Forelimb muscle (tissue), 1 donor: ENCODE results near the gene GPR149. TPM values are rescaled to one million over a fixed set of nuclear protein-coding genes. Genes with fewer than 3 reads are reported as not detected.
A peak's percentile ranks its signal among the peaks of the same experiment; 100 is the strongest.

Experiments
- DNase-seq: peaks from one replicate; pipeline ENCODE4 v3.0.0-alpha.2; 2013; ENCODE audit warnings: low read depth
- polyA plus RNA-seq: library from polyadenylated mRNA; unstranded; fragments of 120-200 nt; gene quantifications from one replicate; pipeline ENCODE4 v1.2.1, GENCODE V29; 2013; ENCODE audit not compliant: insufficient read length

The GPR149 gene
- polyA plus RNA-seq, 1 donor, result 0.10 TPM

DNA sequence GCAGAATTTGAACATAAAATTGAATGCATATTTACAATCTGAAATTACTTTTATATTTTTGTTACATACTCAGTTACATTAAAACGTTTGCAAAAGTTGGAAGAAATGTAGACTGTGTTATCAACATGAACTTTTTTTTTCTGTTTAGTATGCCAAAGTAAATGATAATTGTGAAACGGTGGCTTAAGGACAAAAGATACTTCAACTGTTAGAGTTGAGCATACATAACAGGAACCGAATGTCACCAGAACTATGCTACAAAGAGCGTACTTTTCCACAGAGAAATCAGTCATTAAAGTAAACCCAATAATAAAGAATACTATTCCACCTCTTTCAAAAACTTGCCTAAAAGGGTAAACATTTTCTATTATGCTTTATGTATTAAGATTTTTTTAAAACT is 91.4 kb downstream of the GPR149 start:
- DNase-seq, result no peak

- no peak for DNase-seq
Observed at GRCh38 chr3:154338008-154338407, 92.0 kb downstream of the GPR149 start.

- no peak for DNase-seq
Observed at GRCh38 chr3:154334973-154335420, 95.0 kb downstream of the GPR149 start.

GRCh38 chr3:154327871-154328270 is 102.1 kb downstream of the GPR149 start:
- DNase-seq, result no peak

DNA sequence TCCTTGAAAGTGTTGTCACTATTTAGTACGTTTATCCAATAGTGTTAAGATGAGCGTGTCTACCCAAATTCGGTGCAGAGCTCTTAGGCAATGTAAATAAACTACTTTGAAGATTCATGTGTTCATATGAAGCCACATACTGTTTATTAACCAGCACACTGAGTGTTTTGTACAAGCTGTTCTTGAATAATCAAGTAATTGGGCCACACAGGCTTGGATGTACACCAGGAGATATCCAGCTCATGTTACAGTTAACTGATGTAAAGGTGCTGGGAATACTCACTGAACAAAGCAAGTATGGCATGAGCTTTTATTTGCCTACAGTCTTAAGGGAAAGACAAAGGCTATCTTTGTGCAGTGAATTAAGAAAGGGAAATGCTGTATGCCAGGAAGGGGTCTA is 105.1 kb downstream of the GPR149 start:
- no peak for DNase-seq

DNA sequence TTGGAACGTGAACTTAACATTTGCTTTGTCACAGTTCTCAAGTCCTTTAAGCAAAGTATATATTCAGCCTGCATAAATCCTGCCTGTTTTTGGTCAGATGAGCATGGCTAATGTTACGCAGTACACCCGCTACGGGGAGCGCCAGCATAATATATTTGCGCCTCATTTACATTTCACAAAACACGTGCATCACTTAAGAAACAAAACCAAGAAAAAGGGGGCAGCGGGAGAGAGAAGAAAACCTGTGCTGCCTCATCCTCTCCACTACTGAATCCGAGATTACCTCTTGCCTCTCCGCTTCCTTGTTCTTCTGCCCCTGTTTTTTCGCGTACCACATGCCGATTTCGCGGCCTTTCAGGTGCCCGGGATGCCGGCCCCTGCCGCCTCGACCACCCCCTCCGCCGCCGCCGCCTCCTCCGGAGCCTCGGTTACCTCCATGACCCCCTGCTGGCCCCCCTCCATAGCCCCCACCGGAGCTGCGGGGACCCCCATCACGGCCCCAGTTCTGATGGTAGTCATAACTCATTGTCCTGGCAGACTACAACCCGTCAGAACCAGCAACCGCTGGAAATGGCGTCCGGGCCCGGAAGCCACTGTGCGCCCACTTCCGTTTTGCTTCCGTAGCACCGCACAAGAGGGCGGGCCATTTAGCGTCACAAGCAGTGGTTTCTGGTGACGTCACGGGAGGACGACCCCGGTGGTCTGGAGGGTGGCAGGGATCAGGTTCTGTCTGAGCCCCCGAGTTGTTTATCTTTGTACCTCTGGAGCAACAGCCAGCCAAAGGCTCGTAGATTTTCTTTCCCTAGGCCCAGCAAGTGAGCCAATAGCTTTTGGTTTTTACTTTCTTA is 105.9 kb downstream of the GPR149 start, which contains the start of gene DHX36:
Gene DHX36, minus strand, starts transcription at position 597 of the 848 bp plus-strand sequence. Its CDS starts 71 bp downstream, at position 526.
- DNase-seq, result peak; percentile 82

DNA sequence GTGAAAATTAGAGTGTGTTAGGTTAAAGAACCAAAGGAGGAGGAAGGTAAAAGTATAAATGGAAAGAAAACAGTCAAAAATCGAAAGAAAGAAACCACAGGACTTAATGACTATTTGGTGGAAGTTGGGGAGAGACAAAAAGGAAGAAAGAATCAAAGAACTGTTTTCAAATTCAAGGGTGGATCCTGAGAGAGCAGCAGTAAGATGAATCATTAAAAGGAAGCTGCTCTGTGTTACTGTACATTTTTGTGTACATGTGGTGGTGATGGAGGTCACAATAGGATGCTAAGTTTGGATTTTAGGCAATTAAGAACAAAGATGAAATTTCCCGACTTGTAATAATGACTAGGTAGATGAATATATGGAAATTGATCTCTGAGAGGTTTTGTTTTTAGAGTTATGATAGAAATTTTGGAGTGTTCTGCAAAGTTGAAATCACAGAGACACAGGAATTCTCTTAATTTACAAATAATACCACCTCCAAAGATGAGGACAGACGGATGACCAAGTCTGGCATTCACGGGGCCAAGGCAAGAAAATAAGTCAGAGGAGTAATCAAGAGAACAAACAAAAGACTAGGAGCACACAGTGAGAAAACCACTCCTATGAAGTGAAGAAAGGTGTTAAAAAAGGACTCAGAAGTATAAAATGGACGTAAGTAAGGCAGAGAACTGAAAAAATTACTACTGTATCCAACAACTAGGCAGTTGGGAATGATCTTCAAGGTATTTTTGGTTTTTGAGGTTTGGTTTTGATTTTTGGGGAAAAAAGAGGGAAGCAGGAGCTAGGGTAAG is 112.8 kb downstream of the GPR149 start:
- no peak for DNase-seq

DNA sequence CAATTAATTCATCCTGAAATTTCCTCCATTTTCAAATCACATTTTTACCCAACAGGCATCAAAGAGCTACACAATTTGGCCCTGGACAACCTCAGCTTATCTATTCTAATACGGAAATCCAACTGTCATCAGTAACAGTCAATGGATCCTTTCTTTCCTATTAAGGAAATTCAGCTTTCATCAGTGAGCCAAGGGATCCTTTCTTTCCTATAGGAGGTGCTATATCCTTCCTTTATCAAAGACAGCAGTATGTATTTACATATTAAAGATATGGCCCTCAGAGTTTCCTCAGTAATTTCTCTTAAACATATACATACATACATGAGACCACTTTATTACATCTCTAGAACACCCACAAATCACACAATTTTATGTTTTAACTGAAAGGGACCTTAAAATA is 115.8 kb downstream of the GPR149 start:
- no peak for DNase-seq

- no peak for DNase-seq
Observed at GRCh38 chr3:154310840-154311239, 119.2 kb downstream of the GPR149 start.

GRCh38 chr3:154307363-154307762 is 122.6 kb downstream of the GPR149 start:
- no peak for DNase-seq

- DNase-seq, result no peak
Observed at GRCh38 chr3:154304936-154305335, 125.1 kb downstream of the GPR149 start.

DNA sequence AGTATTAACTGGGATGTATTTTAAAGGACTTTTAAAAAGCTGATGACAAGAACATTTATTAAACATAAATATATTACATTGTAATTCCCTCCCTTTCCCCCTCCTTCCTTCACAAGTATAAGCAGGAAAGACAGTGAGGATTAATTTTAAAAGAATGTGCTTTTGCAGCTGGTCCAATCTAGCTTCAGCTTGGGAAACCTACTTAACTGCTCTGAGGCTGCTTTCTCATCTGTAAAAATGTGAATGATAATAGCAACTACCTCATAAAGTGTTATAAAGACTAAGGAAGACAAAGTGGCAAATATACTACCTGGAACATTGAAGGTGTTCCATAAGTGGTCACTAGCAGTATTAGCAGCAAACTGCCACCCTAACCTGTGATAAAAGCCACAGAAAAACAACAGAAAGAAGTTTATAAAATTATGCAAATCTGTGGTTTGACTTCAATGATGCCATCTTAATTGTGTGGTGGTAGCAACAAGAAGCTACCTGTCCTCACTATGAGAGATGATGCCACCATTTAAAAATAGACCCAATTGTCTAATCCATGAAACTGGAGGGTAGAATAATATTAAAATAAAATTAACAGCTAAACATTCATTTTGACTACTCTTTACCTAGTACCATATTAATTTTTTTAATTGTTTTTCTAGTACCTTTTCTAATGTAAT is 125.7 kb downstream of the GPR149 start:
- no peak for DNase-seq

GRCh38 chr3:154301561-154301960 is 128.4 kb downstream of the GPR149 start:
- no peak for DNase-seq

GRCh38 chr3:154294016-154294415 is 136.0 kb downstream of the GPR149 start:
- DNase-seq, result no peak

DNA sequence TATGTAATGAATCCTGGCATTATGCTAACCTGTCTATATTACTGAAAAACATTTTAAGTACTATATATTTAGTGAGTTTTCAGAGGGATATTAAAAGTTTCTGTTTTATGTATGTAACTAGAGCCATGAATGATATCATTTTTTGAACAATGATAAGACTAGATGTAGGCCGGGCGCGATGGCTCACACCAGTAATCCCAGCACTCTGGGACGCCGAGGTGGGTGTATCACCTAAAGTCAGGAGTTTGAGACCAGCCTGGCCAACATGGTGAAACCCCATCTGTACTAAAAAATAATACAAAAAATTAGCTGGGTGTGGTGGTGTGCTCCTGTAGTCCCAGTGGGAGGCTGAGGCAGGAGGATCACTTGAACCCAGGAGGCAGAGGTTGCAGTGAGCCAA is 139.8 kb downstream of the GPR149 start:
- no peak for DNase-seq

Other genes with a start within 250 kb of the GPR149 start
- gene DHX36, start 105.7 kb downstream of the GPR149 start, polyA plus RNA-seq, result 45.2 TPM